HG02884 (cell line): ENCODE data around the gene C16orf92.
"Not testable (repeated sequence)": the region's sequence is repeated elsewhere in the genome, so short reads cannot be mapped to it uniquely, and the experiment has no call there.

ENCODE experiments used
- ATAC-seq: cut with Tn5 transposase; IDR thresholded peaks from one replicate; pipeline ENCODE4 v1.9.1; 2021; ENCODE audit warnings: mild to moderate bottlenecking, moderate library complexity; ENCODE audit not compliant: unreplicated experiment

Gene C16orf92

DNA sequence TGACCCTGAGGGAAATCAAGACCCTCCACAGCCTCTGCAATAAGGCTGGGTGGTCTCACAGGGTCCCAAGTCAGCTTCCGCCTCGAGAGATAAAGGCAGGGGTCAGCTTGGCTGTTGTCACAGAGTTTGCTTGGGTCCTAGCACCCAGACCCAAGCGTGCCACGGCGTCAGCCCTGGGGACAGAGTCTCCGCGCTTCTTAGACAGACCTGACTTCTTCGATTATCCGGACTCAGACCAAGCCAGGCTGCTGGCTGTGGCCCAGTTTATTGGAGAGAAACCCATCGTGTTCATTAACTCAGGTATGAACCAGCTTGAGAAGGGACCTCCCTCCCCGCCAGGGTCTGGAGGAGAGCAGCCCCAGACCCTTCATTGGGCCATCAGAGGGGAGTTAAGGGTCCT lies 588 bp downstream of the C16orf92 start:
- ATAC-seq, result no peak

DNA sequence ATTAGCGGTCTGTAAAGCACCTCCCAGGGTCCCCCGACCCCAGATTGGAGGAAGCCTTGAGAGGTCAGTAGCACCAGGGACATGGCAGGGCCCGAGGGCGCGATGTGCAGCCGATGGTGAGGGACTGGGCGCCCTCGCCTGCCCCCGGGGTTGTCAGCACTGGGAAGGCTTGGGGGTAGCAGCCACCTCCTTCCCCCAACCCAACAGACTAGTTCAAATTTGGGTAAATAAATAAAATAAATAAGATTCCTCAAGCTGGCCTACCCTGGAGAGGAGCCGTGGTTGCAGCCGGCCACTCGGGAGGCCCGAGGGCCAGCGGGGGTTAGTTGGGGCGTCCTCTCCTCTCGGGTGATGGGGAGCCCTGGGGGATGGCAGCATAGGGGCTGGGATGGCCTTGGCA lies 1.5 kb downstream of the C16orf92 start:
- ATAC-seq, result no peak

DNA sequence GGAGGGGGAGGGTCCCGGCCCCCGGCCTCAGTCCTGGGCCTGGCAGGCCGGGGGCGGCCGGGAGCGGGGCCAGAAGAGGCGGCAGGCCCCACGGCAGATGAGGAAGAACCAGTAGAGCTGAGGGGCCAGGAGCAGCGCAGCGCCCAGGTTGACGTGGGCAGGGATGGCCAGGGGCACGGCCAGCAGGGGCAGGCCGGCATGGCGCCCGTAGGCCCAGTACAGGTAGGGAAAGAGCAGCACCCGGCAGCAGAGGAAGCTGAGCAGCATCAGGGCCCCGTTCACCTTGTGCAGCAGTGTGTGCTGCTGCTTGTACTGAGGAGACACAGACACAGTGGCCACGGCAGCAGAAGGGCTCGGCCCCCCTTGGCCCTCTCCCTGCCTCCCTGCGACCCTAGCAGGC lies 2.2 kb downstream of the C16orf92 start:
- no peak for ATAC-seq

DNA sequence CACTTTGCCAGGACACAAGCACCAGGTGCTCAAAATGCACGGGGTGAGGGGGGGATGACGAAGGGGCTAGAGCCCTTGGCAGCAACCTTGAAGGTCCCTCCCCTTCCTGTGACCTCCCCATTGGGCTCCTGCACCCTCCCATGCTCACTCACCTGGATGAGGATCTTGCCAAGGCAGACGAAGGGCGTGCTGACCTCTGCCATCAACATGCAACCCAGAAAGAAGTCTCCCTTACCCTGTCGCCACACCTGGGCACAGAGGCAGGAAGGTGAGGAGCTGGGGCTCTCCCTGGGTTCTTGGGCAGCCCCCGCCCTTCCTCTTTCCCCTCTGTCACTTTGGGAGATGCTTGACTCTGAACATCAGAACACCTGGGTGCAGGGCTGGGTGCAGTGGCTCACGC lies 2.6 kb downstream of the C16orf92 start:
- no peak for ATAC-seq

DNA sequence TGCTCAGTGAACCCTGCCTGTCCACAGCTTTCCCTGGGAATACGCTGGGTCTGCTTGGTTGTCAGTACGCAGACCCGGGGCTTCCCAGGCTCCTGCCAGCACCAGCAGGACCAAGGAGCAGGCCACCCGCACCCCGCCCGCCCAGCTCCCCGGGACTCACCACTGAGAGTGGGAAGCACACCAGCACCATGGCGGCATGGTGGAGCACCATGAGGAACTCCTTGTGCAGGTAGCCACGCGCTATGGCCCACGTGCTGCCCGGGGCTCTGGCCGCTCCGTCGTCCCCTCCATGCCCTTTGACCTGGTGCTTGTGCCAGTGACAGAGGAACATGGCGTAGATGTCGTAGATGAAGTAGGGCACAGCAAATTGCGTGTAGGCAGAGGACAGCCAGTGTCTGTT lies 3.5 kb downstream of the C16orf92 start:
- no peak for ATAC-seq

DNA sequence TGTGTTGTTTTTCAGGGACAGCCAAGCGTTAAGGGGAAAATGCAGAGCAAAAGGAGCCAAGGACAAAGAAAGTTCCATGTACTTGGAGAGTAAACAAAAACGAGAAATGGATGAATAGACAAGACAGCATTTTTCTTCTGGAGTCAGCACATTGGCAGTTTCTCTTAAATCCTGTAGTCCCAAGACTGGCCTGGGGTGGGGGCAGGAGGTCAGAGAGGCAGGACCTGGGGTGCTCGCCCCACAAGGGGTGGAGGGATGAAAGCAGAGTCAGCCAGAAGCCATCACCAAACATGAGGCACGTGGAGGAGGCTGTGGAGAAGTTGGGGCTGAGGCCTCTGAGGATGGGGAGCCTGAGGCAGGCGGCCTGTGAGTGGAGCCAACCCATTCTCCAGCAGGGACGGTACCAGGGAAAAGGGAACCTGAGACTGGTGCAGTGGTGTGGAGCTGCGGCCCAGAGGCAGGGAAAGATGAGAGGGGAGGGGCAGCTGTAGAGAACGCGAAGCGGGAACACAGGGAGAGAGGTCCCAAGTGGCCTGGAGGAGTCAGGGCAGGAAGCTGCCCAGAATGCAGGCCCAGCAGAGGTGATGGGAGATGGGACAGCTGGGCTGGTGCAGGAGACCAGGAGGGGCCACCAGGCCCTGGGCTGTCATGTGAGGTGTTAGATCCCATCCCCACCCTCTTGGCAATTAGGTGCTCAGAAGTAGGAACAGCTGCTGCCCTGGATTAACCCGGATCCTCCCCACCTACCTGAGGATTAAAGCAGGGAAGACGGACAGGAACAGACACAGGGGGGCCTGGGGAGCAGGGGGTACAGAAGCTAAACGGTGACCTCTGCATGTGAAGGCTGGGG lies 4.8 kb downstream of the C16orf92 start:
- no peak for ATAC-seq

DNA sequence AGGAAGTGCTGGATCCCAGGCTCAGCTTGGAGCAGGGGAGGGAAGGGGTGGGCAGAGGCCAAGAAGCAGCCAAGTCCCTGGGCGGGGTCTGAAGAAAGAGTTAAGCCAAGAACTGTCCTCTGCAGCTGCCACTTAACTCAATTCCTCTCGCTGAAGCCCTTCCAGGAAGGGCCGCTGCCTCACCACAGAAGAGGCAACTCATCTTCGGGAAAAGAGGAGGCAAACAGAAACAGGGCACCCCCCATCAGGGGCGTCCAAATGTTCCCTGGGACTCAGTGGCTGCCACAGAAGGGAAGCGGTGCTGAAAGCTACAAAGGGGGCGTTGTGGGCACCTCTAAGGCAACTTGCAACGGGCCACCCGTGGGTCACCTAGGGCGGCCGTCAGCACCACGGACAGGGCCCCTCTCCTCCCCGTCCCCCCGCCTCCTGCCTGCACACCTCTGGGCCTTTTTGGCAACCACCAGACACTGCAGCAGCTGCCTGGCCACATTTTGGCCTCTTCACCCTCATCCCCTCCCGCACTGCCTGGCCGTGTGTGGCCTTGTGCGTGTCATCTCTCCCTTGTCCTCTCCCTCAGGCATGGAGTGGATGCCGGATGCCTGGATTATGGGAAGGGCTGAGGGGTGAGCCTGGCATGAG lies 5.6 kb downstream of the C16orf92 start:
- ATAC-seq, result no peak

DNA sequence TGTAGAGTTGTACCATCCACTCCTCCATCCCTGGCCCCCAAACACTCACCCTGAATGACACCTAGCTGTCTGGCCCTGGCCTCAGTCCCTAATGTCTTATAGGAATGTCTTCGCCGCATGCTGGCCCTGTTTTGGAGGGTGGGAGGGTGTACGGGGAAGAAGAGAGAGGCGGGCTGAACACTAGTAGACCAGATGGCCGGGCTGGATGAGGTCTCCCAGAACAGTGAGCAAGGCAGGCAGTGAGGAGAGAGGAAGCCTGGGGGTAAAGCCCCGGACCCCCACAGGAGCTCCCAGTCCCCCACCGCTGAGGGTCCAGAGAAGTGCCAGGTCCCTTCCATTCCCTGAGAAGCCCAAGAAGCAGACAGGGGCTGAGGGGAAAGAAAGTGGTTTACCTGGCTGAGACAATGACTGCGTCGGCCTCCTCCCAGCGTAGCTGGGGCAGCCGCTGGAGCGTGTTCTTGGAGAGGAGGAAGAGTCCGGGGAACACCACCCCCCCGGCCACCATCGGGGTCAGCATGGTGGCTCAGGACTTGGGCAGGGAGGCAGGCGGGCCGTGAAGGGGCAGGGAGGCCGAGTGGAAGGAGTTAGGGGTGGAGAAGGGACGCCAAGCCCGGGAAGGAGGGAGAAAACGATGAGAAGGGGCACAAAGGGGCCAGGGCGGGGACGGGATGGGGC lies 7.2 kb downstream of the C16orf92 start:
- no peak for ATAC-seq

DNA sequence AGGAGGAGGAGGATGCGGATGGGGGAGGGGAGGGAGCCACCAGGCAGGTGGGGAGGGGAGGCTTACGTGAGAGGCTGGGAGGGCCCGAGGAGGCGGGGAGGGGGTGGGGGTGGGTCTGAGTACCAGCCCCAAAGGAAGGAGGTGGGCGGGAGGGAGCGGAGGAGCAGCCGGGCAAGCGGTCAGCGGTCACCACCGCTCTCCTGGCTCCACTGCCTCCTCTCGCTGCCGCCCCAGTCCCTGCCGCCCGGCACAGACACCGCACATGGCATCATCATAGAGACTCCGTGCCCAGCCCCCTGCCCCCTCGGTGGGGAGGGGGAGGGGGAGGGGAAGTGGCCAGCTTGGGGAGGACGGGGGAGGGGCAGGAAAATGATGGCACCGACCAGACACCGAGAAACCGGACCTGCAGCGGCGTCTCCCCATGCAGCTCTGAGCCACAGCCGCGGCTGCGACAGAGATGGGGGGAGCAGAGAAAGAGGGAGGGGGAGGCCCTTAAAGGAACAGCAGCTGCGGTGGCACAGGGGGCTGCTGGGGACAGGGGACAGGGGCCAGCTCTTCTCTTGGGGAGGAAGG lies 7.9 kb downstream of the C16orf92 start, which contains the start of gene TLCD3B:
Gene TLCD3B, minus strand, starts transcription at position 431 of the 573 bp plus-strand sequence. CDS start 744 bp downstream, outside the sequence.
- ATAC-seq, result no peak

DNA sequence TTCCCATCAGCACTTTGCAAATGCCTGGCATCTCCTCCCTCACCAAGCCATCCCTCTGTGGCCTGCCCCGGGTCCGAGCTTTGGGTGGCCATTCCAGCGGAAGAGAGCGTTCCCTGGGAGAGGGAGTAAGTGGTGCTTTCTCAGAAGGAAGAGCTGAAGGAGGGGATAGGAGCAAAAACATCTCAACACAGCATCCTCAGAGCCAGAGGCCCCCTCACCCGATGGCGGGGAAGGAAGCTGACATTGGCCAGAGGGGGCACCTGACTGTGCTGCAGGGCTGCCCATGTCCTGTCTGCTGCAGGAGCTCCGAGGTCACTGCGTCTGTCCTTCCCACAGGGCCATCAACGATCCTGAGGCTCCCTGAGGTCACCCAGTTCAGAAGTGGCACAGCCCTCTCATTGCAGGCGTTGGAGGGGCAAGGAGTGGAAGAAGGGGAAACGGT lies 8.5 kb downstream of the C16orf92 start:
- ATAC-seq, result no peak

DNA sequence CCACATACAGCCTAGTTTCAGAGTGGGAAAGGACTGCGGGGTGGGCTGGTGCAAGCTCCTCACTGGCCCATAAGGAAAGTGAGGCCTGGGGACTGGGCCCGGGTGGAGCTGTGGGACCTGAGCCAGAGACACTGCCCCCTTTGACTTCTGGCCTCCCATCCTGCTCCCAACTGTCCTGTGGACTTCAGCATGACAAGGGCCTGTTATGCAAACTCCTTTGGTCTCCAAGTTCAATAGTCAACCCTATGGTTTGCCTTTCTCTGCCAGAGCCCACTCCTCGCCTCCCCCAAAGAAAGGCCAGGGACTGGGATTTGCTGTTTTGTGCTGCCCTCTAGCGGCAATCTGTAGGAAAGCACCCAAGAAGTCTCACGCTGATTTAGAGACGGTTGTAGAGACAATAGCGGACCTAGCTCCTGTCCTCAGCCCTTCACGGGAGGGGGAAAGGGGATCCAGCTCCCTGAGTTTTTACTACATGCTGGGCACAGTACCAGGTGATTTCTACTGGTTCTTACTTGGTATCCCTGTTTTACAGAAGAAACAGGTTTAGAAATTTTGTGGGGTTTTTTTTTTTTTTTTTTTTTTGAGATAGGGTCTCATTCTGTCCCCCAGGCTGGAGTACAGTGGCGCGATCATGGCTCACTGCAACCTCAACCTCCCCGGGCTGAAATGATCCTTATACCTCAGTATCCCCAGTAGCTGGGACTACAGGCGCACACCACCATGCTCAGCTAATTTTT lies 9.3 kb downstream of the C16orf92 start:
- ATAC-seq, result no peak

DNA sequence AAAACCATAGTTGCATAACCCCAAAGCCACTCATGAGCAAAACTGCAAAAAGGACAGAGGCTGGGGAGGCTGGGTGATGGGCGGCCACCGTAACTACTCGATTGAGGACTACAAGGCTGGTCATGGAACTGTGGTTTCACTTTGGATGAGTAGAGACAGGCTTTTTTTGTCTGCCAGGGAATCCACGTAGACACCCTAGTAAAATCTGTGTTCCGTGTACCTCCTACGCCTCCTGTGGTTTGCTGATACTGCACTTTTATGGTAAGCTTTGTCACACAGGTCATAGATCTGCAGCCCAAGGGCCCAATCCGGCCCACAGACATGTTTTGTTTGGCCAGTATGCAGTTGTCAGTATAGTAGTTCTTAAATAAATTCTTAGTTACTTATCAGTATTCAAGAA lies 10.3 kb downstream of the C16orf92 start:
- no peak for ATAC-seq

DNA sequence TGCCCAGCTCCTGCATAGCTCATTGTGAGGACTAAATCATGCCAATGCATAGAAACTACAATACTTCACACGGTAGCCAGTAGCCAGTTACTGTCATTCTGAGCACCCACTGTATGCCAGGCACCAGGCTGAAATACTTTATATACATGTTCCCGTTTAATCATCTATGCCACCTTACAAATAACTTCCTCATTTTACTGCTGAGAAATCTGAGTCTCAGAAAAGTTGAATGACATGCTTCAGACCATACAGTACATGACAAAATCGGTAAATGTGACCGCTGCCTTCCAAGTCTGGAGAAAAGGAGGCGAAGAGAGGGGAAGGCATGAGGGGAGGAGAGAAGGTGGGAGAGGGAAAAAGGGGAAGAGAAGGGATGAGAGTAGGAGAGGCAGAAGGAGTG lies 17.2 kb downstream of the C16orf92 start:
- ATAC-seq, result no peak

DNA sequence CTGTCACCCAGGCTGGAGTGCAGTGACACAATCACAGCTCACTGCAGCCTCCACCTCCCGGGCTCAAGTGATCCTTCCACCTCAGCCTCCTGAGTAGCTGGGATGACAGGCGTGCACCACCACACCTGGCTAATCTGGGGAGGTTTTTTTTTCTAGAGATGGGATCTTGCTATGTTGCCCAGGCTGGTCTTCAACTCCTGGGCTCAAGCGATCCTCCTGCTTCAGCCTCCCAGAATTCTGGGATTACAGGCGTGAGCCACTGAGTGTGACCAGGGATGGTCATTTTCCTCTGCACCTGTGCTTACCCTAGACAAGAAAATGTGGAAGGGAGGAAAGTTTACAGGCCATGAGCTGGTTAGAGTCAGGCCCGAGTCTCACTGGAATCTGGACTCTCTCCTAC lies 17.7 kb downstream of the C16orf92 start:
- ATAC-seq, result not testable (repeated sequence)

DNA sequence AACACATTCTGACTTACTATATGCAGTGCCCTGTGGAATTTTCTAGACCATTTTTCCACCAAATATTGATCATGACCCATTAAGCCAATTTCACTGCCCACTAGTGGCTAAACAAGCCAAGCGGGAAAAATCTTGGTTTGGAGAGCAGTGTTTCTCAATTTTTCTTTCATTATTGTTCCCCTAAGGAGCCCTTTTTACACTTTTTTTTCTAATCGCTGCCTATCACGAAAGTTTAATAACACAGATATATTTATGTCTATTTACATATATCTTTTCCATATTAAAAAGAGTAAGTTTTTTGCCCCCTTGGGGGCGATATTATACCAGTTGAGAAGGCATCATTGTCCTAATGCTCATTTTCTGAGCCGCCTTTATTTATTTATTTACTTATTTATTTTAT lies 18.8 kb downstream of the C16orf92 start:
- no peak for ATAC-seq

DNA sequence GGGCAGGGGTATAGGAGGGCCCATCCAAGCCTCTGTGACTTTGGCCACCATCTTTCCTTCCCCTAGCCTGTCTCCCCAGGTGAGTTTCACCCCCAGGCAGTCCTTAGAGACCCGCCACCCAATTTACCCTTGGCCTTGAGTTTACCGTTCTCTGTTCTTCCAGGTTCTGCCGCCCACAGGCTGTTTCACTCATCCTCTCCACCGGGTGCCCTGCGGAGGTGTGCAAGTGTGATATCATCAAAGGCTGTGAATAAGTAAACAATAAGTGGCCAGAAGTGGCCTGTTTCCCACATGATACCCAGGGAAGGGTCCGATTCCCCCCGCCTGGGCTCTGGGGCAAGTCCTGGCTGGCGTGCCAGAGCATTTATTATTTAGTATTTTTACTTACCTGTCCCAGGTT lies 23.2 kb downstream of the C16orf92 start:
- no peak for ATAC-seq

DNA sequence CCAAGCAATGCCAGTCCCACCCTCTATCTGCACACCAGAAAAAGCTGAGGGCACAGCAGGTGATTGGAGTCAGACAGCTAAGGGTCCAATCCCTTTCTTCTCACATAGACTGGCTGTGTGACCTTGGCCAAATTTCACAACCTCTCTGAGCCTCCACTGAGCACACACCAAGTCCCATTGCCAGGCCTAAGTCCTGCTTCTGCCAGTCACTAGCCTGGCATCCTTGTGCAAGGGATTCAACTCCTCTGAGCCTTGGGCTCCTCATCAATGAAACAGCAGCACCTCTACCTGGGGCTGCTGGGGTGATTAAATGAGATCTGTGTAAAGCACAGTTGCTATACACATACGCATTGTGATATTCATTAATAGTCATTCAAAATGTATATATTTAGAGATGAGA lies 23.6 kb downstream of the C16orf92 start:
- ATAC-seq, result no peak

DNA sequence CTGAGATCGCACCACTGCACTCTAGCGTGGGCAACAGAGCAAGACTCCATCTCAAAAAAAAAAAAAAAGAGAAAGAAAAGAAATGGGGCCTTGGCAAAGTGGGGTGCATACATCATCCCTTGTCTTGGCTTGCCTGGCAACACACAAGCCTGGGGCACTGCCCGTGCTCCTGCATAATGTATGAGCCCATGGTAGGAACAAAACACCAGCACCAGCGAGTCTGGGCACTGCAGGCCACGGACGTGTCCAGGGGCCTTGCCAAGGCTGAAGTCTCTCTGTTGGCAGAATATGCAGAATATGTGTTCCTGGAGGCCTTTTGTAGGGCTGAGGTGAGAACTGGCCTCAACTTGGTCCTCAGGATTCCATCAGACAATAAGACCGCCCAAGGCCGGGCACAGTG lies 26.9 kb downstream of the C16orf92 start:
- no peak for ATAC-seq

DNA sequence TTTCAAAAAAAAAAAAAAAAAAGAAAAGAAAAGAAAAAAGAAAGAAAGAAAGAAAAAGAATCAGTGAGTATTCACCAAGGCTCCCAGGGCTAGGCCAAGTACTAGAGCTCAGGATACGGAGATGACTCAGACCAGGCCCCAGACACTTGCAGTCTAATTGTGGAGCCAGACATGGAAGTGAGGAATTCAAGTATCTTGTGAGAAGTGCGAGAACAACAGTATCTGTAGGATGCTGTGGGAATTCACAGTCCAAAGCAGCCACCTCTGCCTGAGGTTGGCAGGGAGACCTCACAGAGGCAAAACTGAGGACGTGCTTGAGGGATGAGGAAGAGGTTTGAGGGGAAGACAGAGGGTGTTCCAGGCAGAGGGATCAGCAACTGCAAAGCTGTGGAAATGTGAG lies 28.5 kb downstream of the C16orf92 start:
- ATAC-seq, result no peak

DNA sequence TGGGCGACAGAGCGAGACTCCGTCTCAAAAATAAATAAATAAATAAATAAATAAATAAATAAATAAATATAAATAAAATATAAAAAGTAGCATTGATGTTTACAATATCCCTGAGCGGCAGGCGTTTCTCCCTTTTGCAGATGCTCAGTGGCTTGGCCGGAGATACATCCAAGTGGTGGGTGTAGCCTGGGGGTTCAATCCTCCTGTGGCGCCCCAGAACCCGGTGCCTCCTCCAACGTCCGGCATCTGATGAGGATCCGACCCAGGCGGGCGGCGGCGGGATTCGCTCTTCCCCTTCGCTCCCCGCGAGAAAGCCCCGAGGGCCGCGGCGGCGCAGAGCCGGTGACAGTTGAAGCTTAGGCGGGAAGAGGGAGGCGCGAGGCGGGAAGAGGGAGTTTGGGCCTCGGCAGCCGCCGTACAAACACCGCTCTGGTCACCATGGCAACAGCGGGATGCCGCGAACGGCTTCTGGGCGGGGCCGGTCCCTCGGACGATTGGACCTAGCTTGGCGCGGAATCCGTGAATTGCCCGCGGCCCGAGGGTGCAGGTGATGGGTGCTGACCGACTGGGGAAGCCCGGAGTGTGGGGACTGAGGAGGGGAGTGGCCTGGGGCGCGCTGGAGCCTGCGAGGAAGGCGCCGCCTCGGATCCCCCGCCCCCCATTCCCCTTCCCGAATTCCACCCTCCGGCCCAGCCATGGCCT lies 29.8 kb downstream of the C16orf92 start:
- no peak for ATAC-seq
